ES-I3 (cell line): ENCODE results near the gene SPG7.
"Not testable (repeated sequence)": the region's sequence is repeated elsewhere in the genome, so short reads cannot be mapped to it uniquely, and the experiment has no call there.

ENCODE experiments used
- H3K36me3 ChIP-seq: 2 replicates; pipeline ENCODE4 v1.6.1; 2013; ENCODE audit warnings: mild to moderate bottlenecking, low read length, control low read depth, moderate library complexity; ENCODE audit not compliant: insufficient read depth
- H3K4me1 ChIP-seq: 2 replicates; pipeline ENCODE4 v1.6.1; 2013; ENCODE audit warnings: mild to moderate bottlenecking, control low read depth, low read length; ENCODE audit not compliant: insufficient read depth
- H3K9ac ChIP-seq: 2 replicates; pipeline ENCODE4 v1.6.1; 2013; ENCODE audit warnings: low read depth, mild to moderate bottlenecking, low read length, moderate library complexity
- H3K9me3 ChIP-seq: 2 replicates; pipeline ENCODE4 v1.6.1; 2013; ENCODE audit warnings: mild to moderate bottlenecking, low read length, moderate library complexity; ENCODE audit not compliant: control insufficient read depth, insufficient read depth

SPG7 gene

GRCh38 chr16:89507834-89508590 lies at the start of gene SPG7:
SPG7 (plus strand) TSS chr16:89508403; CDS start chr16:89508418, 15 bp downstream.
- peaks cover 3% of the 10 kb centered on the region; the same call in 1 of the 2 replicates for H3K4me1 ChIP-seq

DNA sequence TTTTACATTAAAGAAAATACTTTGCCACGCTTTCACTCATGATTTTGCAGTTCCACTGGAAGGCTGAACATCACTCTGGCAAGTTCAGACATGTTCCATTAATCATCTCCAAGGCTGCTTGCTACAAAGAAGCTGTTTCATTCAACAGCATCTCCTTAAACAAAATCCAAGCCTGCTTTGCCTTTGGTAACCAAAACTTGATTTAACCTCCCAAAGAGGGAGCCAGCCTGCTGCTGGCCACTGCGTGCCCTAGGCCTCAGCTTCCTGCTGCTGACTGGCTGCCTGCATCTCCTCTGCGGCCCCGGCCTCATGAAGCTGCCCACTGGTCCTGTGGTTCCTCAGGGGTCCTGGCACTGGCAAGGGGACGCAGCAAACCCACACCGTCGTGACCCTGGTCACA lies 49.7 kb upstream of the SPG7 start:
- no peaks in the 10 kb centered on the region; the same call in 1 of the 2 replicates for H3K36me3 ChIP-seq
- no peaks in the 10 kb centered on the region for H3K9me3 ChIP-seq
- H3K9ac ChIP-seq = no peak overlapping the region
- H3K4me1 ChIP-seq = peaks cover 6% of the 10 kb centered on the region; the same call in 1 of the 2 replicates

More at GRCh38 chr16:89507834-89508590, at the start of gene SPG7:
- H3K36me3 ChIP-seq = peaks cover 15% of the 10 kb centered on the region; the same call in 1 of the 2 replicates
- H3K9ac ChIP-seq = peak within 1 kb of the TSS; percentile 97
- no peaks in the 10 kb centered on the region for H3K9me3 ChIP-seq

GRCh38 chr16:89458967-89459366 lies 49.2 kb upstream of the SPG7 start:
- H3K9ac ChIP-seq = no peak overlapping the region
- no peaks in the 10 kb centered on the region for H3K9me3 ChIP-seq
- H3K4me1 ChIP-seq = peaks cover 3% of the 10 kb centered on the region; the same call in 1 of the 2 replicates
- H3K36me3 ChIP-seq = no peaks in the 10 kb centered on the region; the same call in 1 of the 2 replicates

DNA sequence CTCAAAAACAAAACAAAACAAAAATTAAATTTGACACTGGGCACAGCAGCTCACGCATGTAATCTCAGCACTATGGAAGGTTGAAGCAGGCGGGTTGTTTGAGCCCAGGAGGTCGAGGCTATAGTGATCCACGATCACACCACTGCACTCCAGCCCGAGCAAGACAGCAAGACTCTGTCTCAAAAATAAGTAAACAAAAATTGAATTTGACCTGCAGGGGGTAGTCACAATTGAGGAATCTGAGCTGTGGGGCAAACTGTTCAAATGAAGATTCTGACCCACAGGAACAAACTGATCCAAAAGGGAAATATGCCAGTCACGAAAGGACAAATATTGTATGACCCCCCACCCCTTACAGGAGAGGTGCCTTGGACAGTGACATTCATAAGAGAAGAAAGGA lies 47.6 kb upstream of the SPG7 start:
- no peaks in the 10 kb centered on the region; the same call in 1 of the 2 replicates for H3K36me3 ChIP-seq
- H3K4me1 ChIP-seq = no peaks in the 10 kb centered on the region
- H3K9me3 ChIP-seq = 0 out of 2 replicates have a peak, but pooled peaks cover 5% of the 10 kb centered on the region

GRCh38 chr16:89461890-89462289 lies 46.3 kb upstream of the SPG7 start:
- not testable (repeated sequence) for H3K36me3 ChIP-seq, H3K9ac ChIP-seq, H3K9me3 ChIP-seq, H3K4me1 ChIP-seq

More for the DNA sequence above, 47.6 kb upstream of the SPG7 start:
- no peak overlapping the region for H3K9ac ChIP-seq

GRCh38 chr16:89462639-89463038 lies 45.6 kb upstream of the SPG7 start:
- not testable (repeated sequence) for H3K36me3 ChIP-seq, H3K9me3 ChIP-seq, H3K4me1 ChIP-seq, H3K9ac ChIP-seq

- not testable (repeated sequence) for H3K9me3 ChIP-seq, H3K36me3 ChIP-seq, H3K9ac ChIP-seq, H3K4me1 ChIP-seq
These were observed 44.9 kb upstream of the SPG7 start for GRCh38 chr16:89463312-89463711.

GRCh38 chr16:89466920-89467319 lies 41.3 kb upstream of the SPG7 start:
- Histone ChIP-seq H3K36me3 (no peaks in the 10 kb centered on the region; the same call in 1 of the 2 replicates), H3K9ac (no peak overlapping the region)

GRCh38 chr16:89467382-89467781 lies 40.8 kb upstream of the SPG7 start:
- Histone ChIP-seq H3K9ac (no peak overlapping the region), H3K36me3 (no peaks in the 10 kb centered on the region; the same call in 1 of the 2 replicates), H3K4me1 (peaks cover 8% of the 10 kb centered on the region), H3K9me3 (0 out of 2 replicates have a peak, but pooled peaks cover 5% of the 10 kb centered on the region)

More at GRCh38 chr16:89466920-89467319, 41.3 kb upstream of the SPG7 start:
- 0 out of 2 replicates have a peak, but pooled peaks cover 5% of the 10 kb centered on the region for H3K9me3 ChIP-seq
- H3K4me1 ChIP-seq = peaks cover 8% of the 10 kb centered on the region

DNA sequence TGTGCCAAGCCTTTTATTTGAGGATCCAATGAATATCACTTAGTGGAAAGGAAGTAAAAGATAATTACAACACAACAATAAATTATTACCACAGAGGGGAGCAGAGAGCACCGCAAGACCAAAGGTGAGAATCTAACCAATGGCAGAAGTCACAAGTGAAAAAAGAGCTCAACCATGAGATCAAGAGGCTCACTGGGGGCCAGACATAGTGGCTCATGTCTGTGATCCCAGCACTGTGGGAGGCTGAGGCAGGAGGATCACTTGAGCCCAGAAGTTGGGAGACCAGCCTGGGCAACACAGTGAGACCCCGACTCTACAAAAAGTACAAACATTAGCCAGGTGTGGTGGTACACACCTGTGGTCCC lies 35.5 kb upstream of the SPG7 start:
- no peak overlapping the region for H3K9ac ChIP-seq
- H3K36me3 ChIP-seq = no peaks in the 10 kb centered on the region; the same call in 1 of the 2 replicates
- H3K9me3 ChIP-seq = no peaks in the 10 kb centered on the region
- peaks cover 29% of the 10 kb centered on the region for H3K4me1 ChIP-seq

GRCh38 chr16:89473136-89473712 lies 35.0 kb upstream of the SPG7 start:
- Histone ChIP-seq H3K4me1 (peaks cover 30% of the 10 kb centered on the region), H3K36me3 (no peaks in the 10 kb centered on the region; the same call in 1 of the 2 replicates), H3K9me3 (no peaks in the 10 kb centered on the region), H3K9ac (no peak overlapping the region)

DNA sequence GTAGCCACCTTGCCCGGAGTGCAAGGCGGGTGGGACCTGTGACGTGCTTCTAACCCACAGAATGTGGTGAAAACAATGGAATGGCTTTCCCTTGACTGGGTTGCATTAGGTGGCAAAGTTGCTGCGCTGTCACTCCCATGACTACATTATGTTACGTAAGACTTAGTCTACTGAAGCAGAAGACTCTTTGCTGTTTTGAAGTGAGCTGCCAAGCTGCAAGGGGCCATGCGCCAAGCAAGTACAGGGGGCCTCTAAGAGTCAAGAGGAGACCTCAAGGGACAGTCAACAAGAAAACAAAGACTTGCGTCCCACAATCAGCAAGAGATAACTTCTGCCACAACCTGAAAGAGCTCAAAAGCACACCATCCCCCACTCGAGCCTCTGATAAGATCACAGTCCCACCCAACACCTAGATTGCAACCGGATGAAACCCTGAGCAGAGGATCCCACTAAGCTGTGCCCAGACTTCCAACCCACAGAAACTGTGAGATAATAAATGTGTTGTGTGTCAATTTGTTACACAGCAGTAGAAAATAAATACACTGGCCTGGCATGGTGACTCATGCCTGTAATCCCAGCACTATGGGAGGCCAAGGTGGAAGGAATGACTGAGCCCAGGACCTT lies 34.3 kb upstream of the SPG7 start:
- no peak overlapping the region for H3K9ac ChIP-seq
- no peaks in the 10 kb centered on the region; the same call in 1 of the 2 replicates for H3K36me3 ChIP-seq
- H3K9me3 ChIP-seq = no peaks in the 10 kb centered on the region
- peaks cover 36% of the 10 kb centered on the region for H3K4me1 ChIP-seq

DNA sequence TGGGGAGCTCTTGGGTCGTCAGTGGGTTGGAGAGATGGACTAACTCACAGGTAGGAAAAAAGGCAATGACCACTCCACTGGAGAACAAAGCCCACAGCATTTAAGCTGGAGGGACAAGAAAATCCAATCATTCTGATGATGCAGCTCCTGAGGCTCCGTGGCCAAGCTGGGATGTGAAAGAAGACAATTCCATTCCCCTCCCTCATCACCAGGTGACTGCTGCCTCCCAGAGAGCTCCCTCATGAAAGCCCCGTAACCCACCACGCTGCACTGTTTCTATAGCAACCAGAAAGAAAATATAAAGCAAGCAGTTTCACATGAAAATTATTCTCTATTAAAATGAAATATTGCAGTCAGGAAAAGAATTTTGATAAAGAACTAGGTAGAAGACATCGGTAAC lies 33.1 kb upstream of the SPG7 start:
- Histone ChIP-seq H3K9ac (no peak overlapping the region), H3K9me3 (no peaks in the 10 kb centered on the region), H3K4me1 (peaks cover 41% of the 10 kb centered on the region), H3K36me3 (no peaks in the 10 kb centered on the region; the same call in 1 of the 2 replicates)

DNA sequence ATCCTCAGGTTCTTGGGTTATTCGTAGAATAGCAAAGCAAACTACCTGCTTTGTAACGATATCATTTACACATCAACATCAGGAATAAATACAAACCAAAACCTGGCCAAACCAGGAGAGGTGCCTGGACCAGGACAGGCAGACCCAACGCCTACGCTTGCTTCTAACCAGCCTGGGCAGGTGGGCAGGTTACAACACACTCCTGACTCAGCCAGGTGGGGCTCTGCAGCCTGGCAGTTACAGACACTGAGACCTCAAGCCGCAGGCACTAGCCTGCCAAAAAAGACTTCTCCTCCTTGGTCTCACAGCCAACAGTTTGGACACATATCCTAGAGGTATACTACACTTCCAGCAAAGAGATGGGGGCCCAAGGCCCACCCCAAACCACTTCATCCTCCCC lies 31.8 kb upstream of the SPG7 start:
- H3K9ac ChIP-seq = no peak overlapping the region
- H3K36me3 ChIP-seq = peaks cover 3% of the 10 kb centered on the region; the same call in 1 of the 2 replicates
- no peaks in the 10 kb centered on the region for H3K9me3 ChIP-seq
- peaks cover 50% of the 10 kb centered on the region for H3K4me1 ChIP-seq
